ENCODE measurements around the gene CTU2. TPM values are rescaled to one million over a fixed set of nuclear protein-coding genes. Genes with fewer than 3 reads are reported as not detected.
"Not testable (repeated sequence)": the region's sequence is repeated elsewhere in the genome, so short reads cannot be mapped to it uniquely, and the experiment has no call there.

CTU2 gene
- 20.5 and 21.2 TPM in 2 replicates for total RNA-seq (2014; rRNA removed; shearing (Covaris generic))

- peak; percentile 70 for DNase-seq (ENCODE audit: low spot score)
Measured at GRCh38 chr16:88706229-88706964, at the start of gene CTU2, which contains the start of gene RNF166. Gene CTU2, plus strand, starts transcription at chr16:88706503. Its CDS starts 28 bp downstream, at chr16:88706531. Gene RNF166, minus strand, starts transcription at chr16:88706408. Its CDS starts 83 bp downstream, at chr16:88706325.

GRCh38 chr16:88657371-88657770 is 48.9 kb upstream of the CTU2 start:
- DNase-seq (ENCODE audit: low spot score): no peak

GRCh38 chr16:88658714-88659113 is 47.6 kb upstream of the CTU2 start:
- DNase-seq (ENCODE audit: low spot score): no peak

- no peak for DNase-seq (ENCODE audit: low spot score)
Measured at GRCh38 chr16:88659160-88659559, 47.1 kb upstream of the CTU2 start.

GRCh38 chr16:88661468-88661867 is 44.8 kb upstream of the CTU2 start:
- DNase-seq (ENCODE audit: low spot score): no peak

GRCh38 chr16:88662222-88662842 is 44.0 kb upstream of the CTU2 start:
- no peak for DNase-seq (ENCODE audit: low spot score)

- DNase-seq (ENCODE audit: low spot score): peak; percentile 94
Measured at GRCh38 chr16:88662843-88663606, 43.3 kb upstream of the CTU2 start, which contains the start of gene MVD. Gene MVD, minus strand, starts transcription at chr16:88663091. Its CDS starts 11 bp downstream, at chr16:88663080.

- no peak for DNase-seq (ENCODE audit: low spot score)
Measured at GRCh38 chr16:88665148-88665547, 41.2 kb upstream of the CTU2 start.

- DNase-seq (ENCODE audit: low spot score): no peak
Measured at GRCh38 chr16:88665570-88665969, 40.7 kb upstream of the CTU2 start.

GRCh38 chr16:88667461-88667860 is 38.8 kb upstream of the CTU2 start:
- no peak for DNase-seq (ENCODE audit: low spot score)

GRCh38 chr16:88669493-88669892 is 36.8 kb upstream of the CTU2 start:
- not testable (repeated sequence) for DNase-seq (ENCODE audit: low spot score)

GRCh38 chr16:88669980-88670379 is 36.3 kb upstream of the CTU2 start:
- no peak for DNase-seq (ENCODE audit: low spot score)

GRCh38 chr16:88671806-88672205 is 34.5 kb upstream of the CTU2 start:
- no peak for DNase-seq (ENCODE audit: low spot score)

- no peak for DNase-seq (ENCODE audit: low spot score)
Measured at GRCh38 chr16:88672776-88673175, 33.5 kb upstream of the CTU2 start.

- no peak for DNase-seq (ENCODE audit: low spot score)
Measured at GRCh38 chr16:88673716-88674379, 32.5 kb upstream of the CTU2 start.

- DNase-seq (ENCODE audit: low spot score): no peak
Measured at GRCh38 chr16:88676502-88677242, 29.6 kb upstream of the CTU2 start.

- no peak for DNase-seq (ENCODE audit: low spot score)
Measured at GRCh38 chr16:88677721-88678120, 28.6 kb upstream of the CTU2 start.

GRCh38 chr16:88678224-88678979 is 27.9 kb upstream of the CTU2 start:
- no peak for DNase-seq (ENCODE audit: low spot score)

GRCh38 chr16:88680554-88681083 is 25.7 kb upstream of the CTU2 start:
- DNase-seq (ENCODE audit: low spot score): no peak

- no peak for DNase-seq (ENCODE audit: low spot score)
Measured at GRCh38 chr16:88681084-88681680, 25.1 kb upstream of the CTU2 start.

Data from A172 (cell line).